Prostate gland (tissue), 2 donors: ENCODE measurements around the gene NPLOC4.

Experiments
- CTCF ChIP-seq, 4 experiments: fragments of 200-600 bp in 2 of 4; fragments of 450-650 bp in 2 of 4; sonication (generic) in 2 of 4; IDR thresholded peaks; 1 replicate in 3 of 4; 2 replicates in 1 of 4; pipeline ENCODE4 v1.5.1; 2016 to 2019; ENCODE audit warnings: antibody characterized with exemption in 4 of 4, mild to moderate bottlenecking in 2 of 4, moderate library complexity in 2 of 4
- POLR2A ChIP-seq: fragments of 450-650 bp; IDR thresholded peaks from one replicate; pipeline ENCODE4 v1.6.1; 2016; ENCODE audit warnings: antibody characterized with exemption, mild to moderate bottlenecking
- POLR2AphosphoS5 ChIP-seq: sonication (generic); formaldehyde crosslinking; IDR thresholded peaks from one replicate; pipeline ENCODE4 v1.6.1; 2017; ENCODE audit warnings: antibody characterized with exemption

GRCh38 chr17:81546906-81547613 lies 89.9 kb downstream of the NPLOC4 start:
- TF ChIP-seq POLR2AphosphoS5 (no peak), CTCF (IDR thresholded peaks at IDR 0.05) (no peak), POLR2A (no peak)
